MM.1S (cell line): ENCODE results near the gene ELF2.

Source experiments
- DNase-seq: peaks from one replicate; pipeline ENCODE4 v3.0.0-alpha.2; 2015
- H2AFZ ChIP-seq: fragments of 300-600 bp; sonication (generic); 2 replicates; pipeline ENCODE4 v1.6.0; 2016; ENCODE audit warnings: antibody characterized with exemption, low read length
- H3F3A ChIP-seq: fragments of 300-600 bp; sonication (generic); 2 replicates; pipeline ENCODE4 v1.6.1; 2016; ENCODE audit warnings: mild to moderate bottlenecking, antibody characterized with exemption, low read length, moderate library complexity, mixed read lengths; ENCODE audit not compliant: insufficient read depth
- H3K27ac ChIP-seq: fragments of 300-600 bp; sonication (generic); 2 replicates; pipeline ENCODE4 v1.5.1; 2016; ENCODE audit warnings: mild to moderate bottlenecking, low read length
- H3K27me3 ChIP-seq: fragments of 300-600 bp; sonication (generic); replicated peaks from 2 replicates; pipeline ENCODE4 v1.6.0; 2016; ENCODE audit warnings: low read length; ENCODE audit not compliant: insufficient read depth
- H3K36me3 ChIP-seq: fragments of 300-600 bp; sonication (generic); replicated peaks from 2 replicates; pipeline ENCODE4 v1.6.1; 2016; ENCODE audit warnings: mild to moderate bottlenecking, low read length, mixed read lengths; ENCODE audit not compliant: insufficient read depth
- H3K4me1 ChIP-seq: fragments of 300-600 bp; sonication (generic); 2 replicates; pipeline ENCODE4 v1.6.1; 2016; ENCODE audit warnings: low read length, mixed read lengths
- H3K4me2 ChIP-seq: fragments of 300-600 bp; sonication (generic); 2 replicates; pipeline ENCODE4 v1.6.0; 2016; ENCODE audit warnings: low read depth, low read length
- H3K4me3 ChIP-seq: fragments of 300-600 bp; sonication (generic); 2 replicates; pipeline ENCODE4 v1.5.1; 2016; ENCODE audit warnings: low read length, mixed read lengths
- H3K79me2 ChIP-seq: fragments of 300-600 bp; sonication (generic); 2 replicates; pipeline ENCODE4 v1.6.1; 2016; ENCODE audit warnings: mixed run types, low read length, mixed read lengths
- H3K9ac ChIP-seq: fragments of 300-600 bp; sonication (generic); 2 replicates; pipeline ENCODE4 v1.6.1; 2016; ENCODE audit warnings: low read length, mixed read lengths
- H3K9me2 ChIP-seq: fragments of 300-600 bp; sonication (generic); replicated peaks from 2 replicates; pipeline ENCODE4 v1.6.1; 2016; ENCODE audit warnings: mild to moderate bottlenecking, low read length, mixed read lengths; ENCODE audit not compliant: insufficient read depth
- H3K9me3 ChIP-seq: fragments of 300-600 bp; sonication (generic); replicated peaks from 2 replicates; pipeline ENCODE4 v1.6.1; 2016; ENCODE audit warnings: mild to moderate bottlenecking, low read length, mixed read lengths; ENCODE audit not compliant: insufficient read depth
- H4K20me1 ChIP-seq: fragments of 300-600 bp; sonication (generic); 2 replicates; pipeline ENCODE4 v1.6.1; 2016; ENCODE audit warnings: mild to moderate bottlenecking, low read length, moderate library complexity, mixed read lengths; ENCODE audit not compliant: insufficient read depth
- EZH2 ChIP-seq: fragments of 300-600 bp; sonication (generic); optimal IDR thresholded peaks from 2 replicates; pipeline ENCODE3; 2017; ENCODE audit warnings: low read depth, mild to moderate bottlenecking, antibody characterized with exemption, low read length, mixed read lengths
- EZH2phosphoT487 ChIP-seq: fragments of 300-600 bp; sonication (generic); IDR thresholded peaks from 2 replicates; pipeline ENCODE4 v1.6.1; 2018; ENCODE audit warnings: antibody characterized with exemption, low read length
- TF ChIP-seq, protein P1 (sequence below): fragments of 300-600 bp; sonication (generic); IDR thresholded peaks from 2 replicates; pipeline ENCODE4 v1.5.1; 2016; ENCODE audit warnings: antibody characterized with exemption, low read length, mixed read lengths

The ELF2 gene

DNA sequence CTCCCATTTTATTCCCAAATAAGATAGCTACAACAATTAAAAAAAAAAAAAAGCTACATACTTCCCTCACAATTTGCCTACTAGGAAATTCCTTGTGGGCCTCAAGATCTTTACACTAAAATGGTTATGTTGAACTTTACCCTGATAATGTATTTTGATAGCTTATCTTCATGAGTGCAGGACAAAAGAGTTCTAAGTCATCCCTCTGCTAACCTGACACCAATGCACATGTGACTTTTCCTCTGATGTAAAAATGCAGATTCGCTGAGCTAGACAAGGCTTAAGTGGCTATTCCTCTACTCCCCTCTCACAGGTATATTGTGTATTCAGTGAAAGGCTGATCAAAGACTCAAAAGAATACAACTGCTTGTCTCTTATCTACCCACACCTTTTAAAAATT is 22.5 kb downstream of the ELF2 start:
- Histone ChIP-seq H3K36me3 (no peaks in the 10 kb centered on the region), H3K9me3 (no peaks in the 10 kb centered on the region), H3K4me3 (no peak overlapping the region), H3K27me3 (no peaks in the 10 kb centered on the region), H3K9me2 (no peaks in the 10 kb centered on the region), H3K4me1 (peaks cover 3% of the 10 kb centered on the region; the same call in 1 of the 2 replicates), H4K20me1 (no peaks in the 10 kb centered on the region; the same call in 1 of the 2 replicates), H3K9ac (no peak overlapping the region), H3K79me2 (peaks cover 88% of the 10 kb centered on the region), H3F3A (no peaks in the 10 kb centered on the region), H3K4me2 (no peak overlapping the region), H3K27ac (no peak overlapping the region), H2AFZ (no peak overlapping the region)
- no peak for DNase-seq
- TF ChIP-seq EZH2, result no peak
- TF ChIP-seq, protein P1, sequence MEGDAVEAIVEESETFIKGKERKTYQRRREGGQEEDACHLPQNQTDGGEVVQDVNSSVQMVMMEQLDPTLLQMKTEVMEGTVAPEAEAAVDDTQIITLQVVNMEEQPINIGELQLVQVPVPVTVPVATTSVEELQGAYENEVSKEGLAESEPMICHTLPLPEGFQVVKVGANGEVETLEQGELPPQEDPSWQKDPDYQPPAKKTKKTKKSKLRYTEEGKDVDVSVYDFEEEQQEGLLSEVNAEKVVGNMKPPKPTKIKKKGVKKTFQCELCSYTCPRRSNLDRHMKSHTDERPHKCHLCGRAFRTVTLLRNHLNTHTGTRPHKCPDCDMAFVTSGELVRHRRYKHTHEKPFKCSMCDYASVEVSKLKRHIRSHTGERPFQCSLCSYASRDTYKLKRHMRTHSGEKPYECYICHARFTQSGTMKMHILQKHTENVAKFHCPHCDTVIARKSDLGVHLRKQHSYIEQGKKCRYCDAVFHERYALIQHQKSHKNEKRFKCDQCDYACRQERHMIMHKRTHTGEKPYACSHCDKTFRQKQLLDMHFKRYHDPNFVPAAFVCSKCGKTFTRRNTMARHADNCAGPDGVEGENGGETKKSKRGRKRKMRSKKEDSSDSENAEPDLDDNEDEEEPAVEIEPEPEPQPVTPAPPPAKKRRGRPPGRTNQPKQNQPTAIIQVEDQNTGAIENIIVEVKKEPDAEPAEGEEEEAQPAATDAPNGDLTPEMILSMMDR, result no peak
- no peak for TF ChIP-seq EZH2phosphoT487

DNA sequence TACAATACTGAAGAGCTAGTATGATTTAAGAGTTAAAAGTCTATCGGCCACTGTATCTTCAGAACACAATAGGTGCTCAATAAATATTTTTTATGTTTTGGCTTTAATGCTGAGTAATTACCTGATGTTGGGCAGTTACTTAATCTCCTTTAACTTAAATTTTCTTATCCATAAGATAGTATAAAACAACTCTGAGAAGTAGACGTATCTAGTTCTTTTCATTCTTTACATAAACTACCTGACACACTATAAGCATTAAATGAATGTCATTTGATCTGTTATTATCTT is 22.9 kb downstream of the ELF2 start:
- Histone ChIP-seq H4K20me1 (no peaks in the 10 kb centered on the region; the same call in 1 of the 2 replicates), H2AFZ (no peak overlapping the region), H3K27me3 (no peaks in the 10 kb centered on the region), H3K36me3 (no peaks in the 10 kb centered on the region), H3K79me2 (peaks cover 88% of the 10 kb centered on the region), H3K4me1 (peaks cover 3% of the 10 kb centered on the region; the same call in 1 of the 2 replicates), H3K27ac (no peak overlapping the region), H3K4me3 (no peak overlapping the region), H3K9ac (no peak overlapping the region), H3K9me3 (no peaks in the 10 kb centered on the region), H3F3A (no peaks in the 10 kb centered on the region), H3K9me2 (no peaks in the 10 kb centered on the region), H3K4me2 (no peak overlapping the region)
- no peak for TF ChIP-seq EZH2
- TF ChIP-seq, protein P1, result no peak
- no peak for TF ChIP-seq EZH2phosphoT487
- DNase-seq, result no peak

DNA sequence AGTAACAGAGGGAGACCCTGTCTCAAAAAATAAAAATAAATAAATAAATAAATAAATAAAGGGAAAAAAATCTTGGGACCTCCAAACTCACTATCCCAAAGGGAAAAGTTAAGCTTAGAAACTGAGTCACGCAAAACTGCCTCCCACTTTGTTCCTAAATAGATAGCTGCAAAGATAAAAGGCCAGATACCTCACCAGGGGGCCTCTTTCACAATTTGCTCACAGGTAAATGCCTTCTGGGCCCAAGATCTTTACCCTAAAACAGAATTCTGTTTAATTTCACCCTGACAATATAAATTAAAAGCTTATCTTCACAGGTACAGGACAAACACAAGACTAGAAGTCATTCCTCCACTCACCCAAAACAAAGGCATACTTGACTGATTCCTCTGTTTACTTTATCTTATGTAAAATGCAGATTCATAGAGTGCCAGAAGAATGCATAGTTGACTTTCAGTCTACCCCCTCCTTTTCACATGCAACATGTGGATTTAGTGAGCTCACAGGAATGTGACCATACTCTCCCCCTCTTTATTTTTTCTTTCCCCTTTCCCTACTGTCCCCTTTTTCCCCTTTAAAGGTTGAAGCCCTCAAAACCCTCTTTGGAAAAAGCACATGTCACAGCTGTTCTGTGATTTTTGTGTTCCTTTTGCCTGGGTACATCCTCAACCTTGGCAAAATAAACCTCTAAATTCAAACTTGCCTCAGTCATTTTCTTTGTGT is 23.4 kb downstream of the ELF2 start:
- no peaks in the 10 kb centered on the region for H3K9me3 ChIP-seq
- H3K36me3 ChIP-seq, result no peaks in the 10 kb centered on the region
- H3K27ac ChIP-seq, result no peak overlapping the region
- no peaks in the 10 kb centered on the region; the same call in 1 of the 2 replicates for H4K20me1 ChIP-seq
- TF ChIP-seq, protein P1, result no peak
- TF ChIP-seq EZH2 (no peak), EZH2phosphoT487 (no peak)
- H3F3A ChIP-seq, result no peaks in the 10 kb centered on the region
- no peak overlapping the region for H3K4me2 ChIP-seq
- DNase-seq, result no peak
- no peak overlapping the region for H3K4me3 ChIP-seq
- no peak overlapping the region for H3K9ac ChIP-seq
- no peaks in the 10 kb centered on the region for H3K27me3 ChIP-seq
- H2AFZ ChIP-seq, result no peak overlapping the region
- no peaks in the 10 kb centered on the region for H3K9me2 ChIP-seq
- peaks cover 3% of the 10 kb centered on the region; the same call in 1 of the 2 replicates for H3K4me1 ChIP-seq
- peaks cover 88% of the 10 kb centered on the region for H3K79me2 ChIP-seq
